HepG2 (cell line): ENCODE measurements around the gene TMEM220. TPM values are rescaled to one million over a fixed set of nuclear protein-coding genes. Genes with fewer than 3 reads are reported as not detected.

Experiments
- DBP ChIP-seq: sonication (generic); formaldehyde crosslinking; IDR thresholded peaks from 2 replicates; pipeline ENCODE4 v1.4.0; 2020; ENCODE audit warnings: missing genetic modification reagents; ENCODE audit errors: not compliant biosample characterization
- DNMT3B ChIP-seq: conservative IDR thresholded peaks from 2 replicates; pipeline ENCODE4 v1.6.1; 2016; ENCODE audit warnings: missing biosample characterization, control low read depth
- GZF1 ChIP-seq: sonication (generic); formaldehyde crosslinking; IDR thresholded peaks from 2 replicates; pipeline ENCODE4 v1.5.1; 2020; ENCODE audit warnings: mild to moderate bottlenecking, missing genetic modification reagents
- NBN ChIP-seq: fragments of 450-650 bp; conservative IDR thresholded peaks from 2 replicates; pipeline ENCODE4 v1.6.1; 2017
- POGZ ChIP-seq: sonication (generic); formaldehyde crosslinking; IDR thresholded peaks from 2 replicates; pipeline ENCODE4 v1.4.0; 2020; ENCODE audit warnings: mild to moderate bottlenecking, missing genetic modification reagents
- SNAPC2 ChIP-seq: sonication (generic); formaldehyde crosslinking; IDR thresholded peaks from 2 replicates; pipeline ENCODE4 v1.8.1; 2022; ENCODE audit warnings: mild to moderate bottlenecking, missing genetic modification reagents
- THAP7 ChIP-seq: sonication (generic); formaldehyde crosslinking; IDR thresholded peaks from 2 replicates; pipeline ENCODE4 v1.8.1; 2023; ENCODE audit warnings: mild to moderate bottlenecking, missing genetic modification reagents
- THAP8 ChIP-seq: sonication (generic); formaldehyde crosslinking; IDR thresholded peaks from 2 replicates; pipeline ENCODE4 v1.5.1; 2020; ENCODE audit warnings: missing genetic modification reagents, mild to moderate bottlenecking, borderline replicate concordance
- TSC22D2 ChIP-seq: sonication (generic); formaldehyde crosslinking; IDR thresholded peaks from 2 replicates; pipeline ENCODE4 v1.5.1; 2020; ENCODE audit warnings: missing genetic modification reagents, mild to moderate bottlenecking, borderline replicate concordance
- ZNF17 ChIP-seq: sonication (generic); formaldehyde crosslinking; IDR thresholded peaks from 2 replicates; pipeline ENCODE4 v1.5.0; 2020; ENCODE audit warnings: mild to moderate bottlenecking, missing genetic modification reagents
- ZNF18 ChIP-seq: sonication (generic); formaldehyde crosslinking; IDR thresholded peaks from 2 replicates; pipeline ENCODE4 v1.8.0; 2022; ENCODE audit warnings: mild to moderate bottlenecking, missing genetic modification reagents; ENCODE audit not compliant: insufficient replicate concordance
- ZNF367 ChIP-seq: sonication (generic); formaldehyde crosslinking; IDR thresholded peaks from 2 replicates; pipeline ENCODE4 v1.4.0; 2020; ENCODE audit warnings: missing genetic modification reagents, borderline replicate concordance
- ZNF430 ChIP-seq: sonication (generic); formaldehyde crosslinking; IDR thresholded peaks from 2 replicates; pipeline ENCODE4 v1.9.0; 2021; ENCODE audit warnings: mild to moderate bottlenecking, missing genetic modification reagents
- ZNF550 ChIP-seq: sonication (generic); formaldehyde crosslinking; IDR thresholded peaks from 2 replicates; pipeline ENCODE4 v1.4.0; 2020; ENCODE audit warnings: mild to moderate bottlenecking, missing genetic modification reagents, borderline replicate concordance
- polyA plus RNA-seq, 8 experiments: library from polyadenylated mRNA; depleted of rRNA in 3 of 8; stranded (reverse) in 7 of 8; unstranded in 1 of 8; fragments of >200 nt; fragmentation: Illumina TruSeq in 4 of 8; extraction: Trizol in 4 of 8; gene quantifications; 2 replicates each; pipeline versions ENCODE4 v1.2.1 to v1.2.3, GENCODE V29; 2011 to 2016; ENCODE audit warnings: low read depth in 4 of 8, missing spikeins in 1 of 8, mixed read lengths in 1 of 8; ENCODE audit not compliant: insufficient read depth in 1 of 8
- total RNA-seq, 5 experiments: library from RNA; depleted of rRNA; stranded (reverse); fragments of >200 nt; fragmentation: Illumina TruSeq; extraction: Trizol; gene quantifications; 2 replicates each; pipeline ENCODE4 v1.2.3, GENCODE V29; 2016; ENCODE audit warnings: low read depth in 1 of 5
- TF ChIP-seq, protein P1 (sequence below), 2 experiments: sonication (generic) in 1 of 2; formaldehyde crosslinking in 1 of 2; IDR thresholded peaks; 2 replicates each; pipeline versions ENCODE4 v1.4.0 to v1.6.1; 2018 to 2020; ENCODE audit warnings: missing genetic modification reagents in 2 of 2, borderline replicate concordance in 1 of 2, low read depth in 1 of 2, mild to moderate bottlenecking in 1 of 2, missing biosample characterization in 1 of 2
- TF ChIP-seq, protein P2 (sequence below): IDR thresholded peaks from 2 replicates; pipeline ENCODE4 v1.6.1; 2016; ENCODE audit warnings: missing biosample characterization, missing genetic modification reagents, low read depth
- TF ChIP-seq, protein P3 (sequence below): sonication (generic); formaldehyde crosslinking; IDR thresholded peaks from 2 replicates; pipeline ENCODE4 v1.4.0; 2020; ENCODE audit warnings: missing genetic modification reagents

Gene TMEM220
- total and polyA plus RNA-seq, 2 of the 13 experiments (the other 11 are each of a cell fraction or from before 2014, with no cell fraction given), result 1.3 to 2.2 TPM

DNA sequence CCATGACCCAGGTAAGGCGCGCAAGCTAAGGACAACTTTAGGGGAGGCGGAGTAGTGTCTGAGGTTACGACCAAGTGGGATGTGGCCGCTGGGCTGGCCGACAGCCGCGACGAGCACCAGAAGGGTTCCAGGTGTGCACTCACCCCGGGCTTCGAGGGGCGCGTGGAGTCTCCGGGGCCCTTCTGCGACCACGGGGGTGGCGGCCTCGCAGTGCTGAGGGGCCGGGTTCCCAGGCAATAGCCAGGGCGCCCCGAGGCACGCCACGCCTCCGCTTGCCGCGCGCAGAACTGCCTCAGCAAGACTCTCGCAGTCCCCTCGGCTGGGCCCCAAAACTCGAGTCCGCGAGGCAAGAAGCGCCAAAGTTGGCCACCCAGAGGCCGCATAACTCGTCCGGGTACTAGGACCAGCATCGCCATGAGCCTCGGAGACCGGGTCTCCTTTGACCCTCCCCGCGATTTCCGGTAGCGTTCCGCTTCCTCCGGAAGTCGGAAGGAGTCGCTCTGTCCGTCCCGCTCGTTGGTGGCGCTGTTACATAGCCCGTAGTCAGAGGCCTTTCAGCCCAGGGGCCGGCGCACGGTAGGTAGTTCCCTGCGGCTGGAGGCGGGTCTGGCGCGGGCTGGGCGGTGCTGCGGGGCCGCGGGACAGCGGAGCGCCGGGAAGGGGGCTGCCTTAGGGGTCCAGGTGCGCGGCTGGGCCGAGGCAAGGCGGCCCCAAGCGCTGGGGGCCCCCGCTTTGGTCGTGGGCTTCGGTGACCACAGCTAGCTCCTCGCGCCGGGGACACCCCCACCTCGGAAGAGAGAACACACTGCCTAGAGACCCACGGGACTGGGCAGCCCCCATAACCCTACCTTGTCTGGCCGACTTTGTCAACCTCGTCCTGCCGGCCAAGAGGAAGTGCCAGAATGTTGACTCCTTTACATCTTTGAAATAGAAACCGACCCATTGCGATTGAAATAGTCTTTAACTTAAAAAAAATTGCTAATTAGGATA is 32.4 kb downstream of the TMEM220 start, which contains the start of the genes ADPRM and SCO1 (continued):
- TF ChIP-seq POGZ (CRISPR knock-in tag) (peak; percentile 93), ZNF17 (no peak), ZNF550 (no peak), ZNF430 (CRISPR knock-in tag) (peak; percentile 65; the same call in 1 of the 2 replicates), ZNF367 (CRISPR knock-in tag) (0 out of 2 replicates have a peak, but pooled peaks have one; percentile 76), ZNF18 (CRISPR knock-in tag) (no peak), THAP8 (CRISPR knock-in tag) (peak; percentile 68; the same call in 1 of the 2 replicates), THAP7 (peak; percentile 94), TSC22D2 (CRISPR knock-in tag) (0 out of 2 replicates have a peak, but pooled peaks have one; percentile 25), NBN (no peak), SNAPC2 (CRISPR knock-in tag) (0 out of 2 replicates have a peak, but pooled peaks have one; percentile 49), DBP (peak; percentile 44), GZF1 (CRISPR knock-in tag) (no peak), DNMT3B (no peak)
- TF ChIP-seq, protein P1, sequence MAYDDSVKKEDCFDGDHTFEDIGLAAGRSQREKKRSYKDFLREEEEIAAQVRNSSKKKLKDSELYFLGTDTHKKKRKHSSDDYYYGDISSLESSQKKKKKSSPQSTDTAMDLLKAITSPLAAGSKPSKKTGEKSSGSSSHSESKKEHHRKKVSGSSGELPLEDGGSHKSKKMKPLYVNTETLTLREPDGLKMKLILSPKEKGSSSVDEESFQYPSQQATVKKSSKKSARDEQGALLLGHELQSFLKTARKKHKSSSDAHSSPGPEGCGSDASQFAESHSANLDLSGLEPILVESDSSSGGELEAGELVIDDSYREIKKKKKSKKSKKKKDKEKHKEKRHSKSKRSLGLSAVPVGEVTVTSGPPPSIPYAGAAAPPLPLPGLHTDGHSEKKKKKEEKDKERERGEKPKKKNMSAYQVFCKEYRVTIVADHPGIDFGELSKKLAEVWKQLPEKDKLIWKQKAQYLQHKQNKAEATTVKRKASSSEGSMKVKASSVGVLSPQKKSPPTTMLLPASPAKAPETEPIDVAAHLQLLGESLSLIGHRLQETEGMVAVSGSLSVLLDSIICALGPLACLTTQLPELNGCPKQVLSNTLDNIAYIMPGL (CRISPR knock-in tag; IDR thresholded peaks at IDR 0.05; ENCODE audit: borderline replicate concordance in 1 of 2, low read depth in 1 of 2), result peak; percentile 89 to 97
- TF ChIP-seq, protein P2, sequence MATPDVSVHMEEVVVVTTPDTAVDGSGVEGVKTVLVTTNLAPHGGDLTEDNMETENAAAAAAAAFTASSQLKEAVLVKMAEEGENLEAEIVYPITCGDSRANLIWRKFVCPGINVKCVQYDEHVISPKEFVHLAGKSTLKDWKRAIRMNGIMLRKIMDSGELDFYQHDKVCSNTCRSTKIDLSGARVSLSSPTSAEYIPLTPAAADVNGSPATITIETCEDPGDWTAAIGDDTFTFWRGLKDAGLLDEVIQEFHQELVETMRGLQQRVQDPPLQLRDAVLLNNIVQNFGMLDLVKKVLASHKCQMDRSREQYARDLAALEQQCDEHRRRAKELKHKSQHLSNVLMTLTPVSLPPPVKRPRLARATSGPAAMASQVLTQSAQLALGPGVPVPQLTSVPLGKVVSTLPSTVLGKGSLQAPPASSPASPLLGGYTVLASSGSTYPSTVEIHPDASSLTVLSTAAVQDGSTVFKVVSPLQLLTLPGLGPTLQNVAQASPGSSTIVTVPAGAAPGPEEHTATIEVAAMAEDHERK (CRISPR knock-in tag), result no peak
- TF ChIP-seq, protein P3, sequence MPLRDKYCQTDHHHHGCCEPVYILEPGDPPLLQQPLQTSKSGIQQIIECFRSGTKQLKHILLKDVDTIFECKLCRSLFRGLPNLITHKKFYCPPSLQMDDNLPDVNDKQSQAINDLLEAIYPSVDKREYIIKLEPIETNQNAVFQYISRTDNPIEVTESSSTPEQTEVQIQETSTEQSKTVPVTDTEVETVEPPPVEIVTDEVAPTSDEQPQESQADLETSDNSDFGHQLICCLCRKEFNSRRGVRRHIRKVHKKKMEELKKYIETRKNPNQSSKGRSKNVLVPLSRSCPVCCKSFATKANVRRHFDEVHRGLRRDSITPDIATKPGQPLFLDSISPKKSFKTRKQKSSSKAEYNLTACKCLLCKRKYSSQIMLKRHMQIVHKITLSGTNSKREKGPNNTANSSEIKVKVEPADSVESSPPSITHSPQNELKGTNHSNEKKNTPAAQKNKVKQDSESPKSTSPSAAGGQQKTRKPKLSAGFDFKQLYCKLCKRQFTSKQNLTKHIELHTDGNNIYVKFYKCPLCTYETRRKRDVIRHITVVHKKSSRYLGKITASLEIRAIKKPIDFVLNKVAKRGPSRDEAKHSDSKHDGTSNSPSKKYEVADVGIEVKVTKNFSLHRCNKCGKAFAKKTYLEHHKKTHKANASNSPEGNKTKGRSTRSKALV, result peak; percentile 80
